ENCODE measurements around the gene ATP4B.

DNA sequence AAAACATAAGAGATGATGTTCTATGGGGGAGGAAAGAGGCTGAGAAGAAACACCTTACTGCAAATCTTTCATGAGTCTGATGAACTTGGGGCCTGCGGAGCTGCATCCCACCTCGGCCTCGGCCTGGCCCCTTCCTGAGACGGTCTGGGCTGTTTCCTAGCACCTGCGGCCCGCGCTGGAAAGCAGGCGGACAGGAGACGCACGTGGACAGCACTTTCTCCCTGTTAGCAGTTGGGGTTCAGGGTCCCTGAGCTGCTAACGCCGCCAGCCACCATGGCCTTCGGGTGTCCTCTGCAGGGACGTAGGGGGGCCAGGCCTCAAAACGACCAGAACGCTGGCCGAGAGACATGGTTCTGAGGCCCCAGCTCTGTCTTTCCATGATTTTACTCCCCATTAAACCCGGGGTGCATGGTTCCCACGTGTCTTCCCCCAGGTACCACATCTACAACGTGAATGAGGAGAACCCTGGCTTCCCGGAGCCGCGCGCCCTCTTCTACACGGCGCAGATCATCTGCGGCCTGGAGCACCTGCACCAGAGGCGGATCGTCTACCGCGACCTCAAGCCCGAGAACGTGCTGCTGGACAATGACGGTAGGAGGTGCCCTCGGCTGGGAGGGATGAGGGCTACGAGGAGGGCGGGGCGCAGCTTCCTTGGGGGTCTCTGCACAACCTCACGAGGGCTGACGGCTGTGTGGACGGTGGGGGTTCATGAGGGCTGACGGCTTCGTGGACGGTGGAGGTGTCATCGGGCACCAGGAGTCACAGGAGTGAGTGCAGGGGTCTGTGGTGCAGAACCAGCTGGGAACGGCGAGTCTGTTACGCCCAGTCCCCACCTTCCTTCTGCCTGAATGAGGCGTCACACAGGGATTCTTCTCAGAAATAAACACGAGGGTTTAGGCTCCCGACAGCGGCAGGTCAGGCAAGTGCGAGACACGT, 13.3 kb upstream of the ATP4B start:
- TF ChIP-seq, protein P1, sequence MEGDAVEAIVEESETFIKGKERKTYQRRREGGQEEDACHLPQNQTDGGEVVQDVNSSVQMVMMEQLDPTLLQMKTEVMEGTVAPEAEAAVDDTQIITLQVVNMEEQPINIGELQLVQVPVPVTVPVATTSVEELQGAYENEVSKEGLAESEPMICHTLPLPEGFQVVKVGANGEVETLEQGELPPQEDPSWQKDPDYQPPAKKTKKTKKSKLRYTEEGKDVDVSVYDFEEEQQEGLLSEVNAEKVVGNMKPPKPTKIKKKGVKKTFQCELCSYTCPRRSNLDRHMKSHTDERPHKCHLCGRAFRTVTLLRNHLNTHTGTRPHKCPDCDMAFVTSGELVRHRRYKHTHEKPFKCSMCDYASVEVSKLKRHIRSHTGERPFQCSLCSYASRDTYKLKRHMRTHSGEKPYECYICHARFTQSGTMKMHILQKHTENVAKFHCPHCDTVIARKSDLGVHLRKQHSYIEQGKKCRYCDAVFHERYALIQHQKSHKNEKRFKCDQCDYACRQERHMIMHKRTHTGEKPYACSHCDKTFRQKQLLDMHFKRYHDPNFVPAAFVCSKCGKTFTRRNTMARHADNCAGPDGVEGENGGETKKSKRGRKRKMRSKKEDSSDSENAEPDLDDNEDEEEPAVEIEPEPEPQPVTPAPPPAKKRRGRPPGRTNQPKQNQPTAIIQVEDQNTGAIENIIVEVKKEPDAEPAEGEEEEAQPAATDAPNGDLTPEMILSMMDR (conservative IDR thresholded peaks at IDR 0.05; ENCODE audit: low read length), result no peak
- no peak for TF ChIP-seq EZH2phosphoT487 (IDR thresholded peaks at IDR 0.05; ENCODE audit: borderline replicate concordance)
